HG02973 (cell line): Measurements from ENCODE around the gene POLDIP3.

Source experiments
- ATAC-seq: cut with Tn5 transposase; IDR thresholded peaks from one replicate; pipeline ENCODE4 v1.9.1; 2021; ENCODE audit warnings: moderate library complexity; ENCODE audit not compliant: unreplicated experiment

The POLDIP3 gene

DNA sequence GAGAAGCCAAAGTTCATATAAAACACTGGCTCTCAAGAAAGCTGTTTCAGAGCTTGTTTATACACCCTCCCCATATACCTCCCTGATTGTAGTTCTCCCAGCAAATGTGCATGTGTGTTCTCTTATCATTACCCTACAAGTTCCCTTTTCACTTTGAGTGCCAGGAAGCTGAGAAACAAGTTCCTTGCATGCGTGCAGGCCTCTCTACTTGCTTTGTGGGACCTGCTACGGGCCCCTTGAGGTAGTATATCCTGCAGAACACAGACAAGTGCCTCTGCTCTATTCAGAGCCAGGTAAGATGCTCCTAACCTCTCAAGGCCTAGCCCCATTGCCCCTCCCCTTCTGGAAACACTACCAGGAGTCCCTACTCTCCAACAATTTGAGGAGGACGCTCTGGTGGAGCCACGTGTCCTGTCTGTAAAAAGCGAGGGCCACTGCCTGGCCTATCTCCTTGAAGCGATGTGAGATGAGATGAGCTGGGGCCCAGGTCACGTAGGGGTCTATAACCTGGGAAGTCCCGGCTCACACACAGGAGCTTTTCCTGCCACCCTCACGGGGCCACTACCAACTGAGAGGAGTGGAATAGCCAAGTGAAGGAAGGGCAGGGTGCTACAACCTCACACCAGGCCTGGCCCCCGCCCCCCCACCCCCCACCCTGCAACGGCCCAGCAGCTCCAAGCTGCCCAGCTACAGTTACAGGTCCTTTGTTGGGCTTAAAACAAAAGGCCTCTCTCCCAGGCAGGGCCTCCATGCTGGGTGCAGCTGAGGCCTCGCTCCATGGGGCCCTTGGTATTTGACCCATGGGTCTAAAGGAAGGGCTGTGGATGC is 28.3 kb upstream of the POLDIP3 start:
- no peak for ATAC-seq

GRCh38 chr22:42641801-42642413 is 27.2 kb upstream of the POLDIP3 start:
- no peak for ATAC-seq

GRCh38 chr22:42639541-42640241 is 25.0 kb upstream of the POLDIP3 start:
- ATAC-seq: no peak

DNA sequence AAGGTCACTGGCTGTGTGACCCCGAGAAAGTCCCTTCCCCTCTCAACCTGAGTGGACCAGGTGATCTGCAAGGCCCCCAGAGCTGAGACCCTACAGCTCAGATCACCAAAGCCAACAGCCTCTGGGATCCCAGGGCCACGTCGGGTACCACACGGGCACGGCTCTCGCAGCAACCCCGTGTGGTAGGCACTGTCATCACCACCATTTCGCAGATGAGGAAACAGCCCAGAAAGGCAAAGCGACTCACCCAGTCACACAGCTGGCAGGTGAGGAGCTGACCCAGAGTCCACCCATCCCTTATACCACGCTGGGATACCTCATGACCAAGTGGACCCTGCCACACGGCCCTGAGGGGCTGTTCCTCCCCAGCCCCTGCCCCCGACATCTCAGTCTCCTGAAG is 22.9 kb upstream of the POLDIP3 start:
- ATAC-seq: no peak

GRCh38 chr22:42636506-42636905 is 21.8 kb upstream of the POLDIP3 start:
- ATAC-seq: no peak

DNA sequence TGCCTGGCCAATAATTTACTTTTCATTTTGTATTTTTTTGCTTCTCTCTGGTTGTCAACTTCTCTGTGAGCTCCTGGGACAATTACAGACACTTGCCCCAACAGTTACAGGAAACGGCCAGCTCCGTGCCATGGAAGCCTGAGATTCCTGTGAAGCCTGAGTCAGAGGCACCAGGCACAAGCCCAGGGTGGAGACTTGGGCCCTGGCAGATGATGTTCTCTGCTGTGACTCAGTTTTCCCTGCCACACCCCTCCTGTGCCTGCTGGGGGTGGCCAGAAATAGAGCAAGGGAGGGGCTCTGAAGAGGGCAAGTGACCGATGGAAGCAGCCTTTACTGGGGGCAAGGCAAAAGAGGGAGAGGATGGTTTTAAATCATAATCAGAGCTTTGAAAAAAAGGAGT is 20.8 kb upstream of the POLDIP3 start:
- no peak for ATAC-seq

GRCh38 chr22:42633013-42633412 is 18.3 kb upstream of the POLDIP3 start:
- no peak for ATAC-seq

DNA sequence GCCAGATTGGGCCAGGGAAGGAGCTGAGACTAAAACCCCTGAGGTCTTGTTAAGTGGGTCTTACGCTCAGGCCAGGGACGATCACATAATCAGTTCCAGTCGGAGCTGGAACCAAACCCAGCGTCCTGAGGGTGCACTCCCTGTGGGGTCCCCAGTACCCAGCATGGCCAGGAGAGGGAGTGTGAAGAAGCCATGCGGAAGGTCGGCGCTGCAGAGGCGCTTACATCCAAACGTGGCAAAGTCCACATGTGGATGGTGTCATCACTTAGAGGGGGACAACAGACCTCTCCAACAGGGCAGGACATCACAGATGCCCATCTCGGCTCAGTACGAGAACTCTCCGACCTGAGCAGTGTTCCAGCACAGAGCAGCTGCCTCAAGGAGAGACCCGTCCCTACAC is 17.4 kb upstream of the POLDIP3 start:
- ATAC-seq: no peak

- ATAC-seq: no peak
Measured at GRCh38 chr22:42630901-42631602, 16.4 kb upstream of the POLDIP3 start.

GRCh38 chr22:42630211-42630610 is 15.5 kb upstream of the POLDIP3 start:
- no peak for ATAC-seq

GRCh38 chr22:42627981-42628380 is 13.3 kb upstream of the POLDIP3 start:
- no peak for ATAC-seq

DNA sequence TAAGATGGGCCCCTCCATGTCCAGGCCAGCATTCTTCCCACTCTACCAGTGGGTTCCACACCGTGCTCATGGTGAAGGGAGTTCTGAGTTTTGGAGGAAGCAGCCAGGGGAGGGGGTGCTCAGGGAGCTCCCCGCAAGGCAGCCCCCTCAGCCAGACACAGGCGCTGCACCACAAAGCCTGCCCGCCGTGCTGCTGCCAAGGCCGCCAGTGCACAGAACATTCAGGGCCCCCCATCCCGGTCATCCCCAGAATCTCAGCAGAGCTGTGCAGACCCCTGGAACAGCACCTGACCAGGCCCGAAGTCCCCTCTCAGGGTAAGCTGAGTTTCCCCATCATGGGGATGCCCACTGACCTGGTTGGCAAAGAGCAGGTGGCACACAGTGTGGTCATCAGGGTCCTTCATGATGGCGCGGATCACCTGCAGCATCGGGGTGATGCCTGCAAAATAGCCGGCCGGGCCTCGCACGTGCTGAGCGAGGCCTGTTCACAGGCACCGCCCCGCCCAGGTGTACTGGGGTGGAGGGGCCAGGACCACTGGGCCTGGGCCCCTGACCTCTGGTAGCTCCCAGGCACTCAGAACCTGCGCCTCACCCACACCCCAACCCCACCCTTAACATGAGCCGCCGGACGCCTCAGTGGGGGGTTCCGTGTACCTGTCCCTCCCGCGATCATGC is 12.4 kb upstream of the POLDIP3 start:
- no peak for ATAC-seq

DNA sequence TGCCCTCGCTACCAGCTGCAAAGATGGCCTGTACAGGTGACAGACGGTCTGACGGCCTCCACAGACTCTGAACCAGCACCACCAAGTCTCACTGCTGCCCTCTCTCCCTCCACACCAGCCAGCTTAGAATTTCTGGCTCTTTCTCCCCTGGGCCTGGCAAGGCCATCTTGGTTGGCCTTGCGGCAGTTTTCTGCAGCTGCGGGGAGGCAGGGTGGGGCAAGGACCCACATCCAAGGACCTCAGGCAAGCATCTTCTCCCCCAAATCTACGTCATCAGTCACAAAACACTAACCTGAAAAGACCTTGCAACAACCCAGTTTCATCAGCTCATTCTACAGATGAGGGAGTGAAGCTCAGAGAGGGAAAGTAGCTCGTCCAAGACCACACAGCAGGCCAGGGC is 11.7 kb upstream of the POLDIP3 start:
- no peak for ATAC-seq

DNA sequence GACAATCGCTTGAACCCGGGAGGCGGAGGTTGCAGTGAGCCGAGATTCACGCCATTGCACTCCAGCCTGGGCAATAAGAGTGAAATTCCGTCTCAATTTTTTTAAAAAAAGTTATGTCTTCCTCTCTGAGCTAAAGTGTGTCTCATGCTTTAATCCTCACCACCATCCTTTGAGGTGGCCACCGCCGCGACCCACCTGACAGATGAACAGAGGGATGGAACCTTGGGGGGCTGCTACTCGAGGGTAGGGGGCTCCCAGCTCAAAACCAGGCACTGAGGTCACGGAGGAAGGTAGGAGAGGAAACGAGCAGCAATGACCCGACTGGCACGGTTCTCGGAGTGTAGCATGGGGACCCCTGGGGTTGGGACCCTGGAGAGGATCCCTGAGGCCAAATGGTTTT is 10.7 kb upstream of the POLDIP3 start:
- no peak for ATAC-seq

GRCh38 chr22:42624551-42625106 is 9.9 kb upstream of the POLDIP3 start:
- no peak for ATAC-seq

DNA sequence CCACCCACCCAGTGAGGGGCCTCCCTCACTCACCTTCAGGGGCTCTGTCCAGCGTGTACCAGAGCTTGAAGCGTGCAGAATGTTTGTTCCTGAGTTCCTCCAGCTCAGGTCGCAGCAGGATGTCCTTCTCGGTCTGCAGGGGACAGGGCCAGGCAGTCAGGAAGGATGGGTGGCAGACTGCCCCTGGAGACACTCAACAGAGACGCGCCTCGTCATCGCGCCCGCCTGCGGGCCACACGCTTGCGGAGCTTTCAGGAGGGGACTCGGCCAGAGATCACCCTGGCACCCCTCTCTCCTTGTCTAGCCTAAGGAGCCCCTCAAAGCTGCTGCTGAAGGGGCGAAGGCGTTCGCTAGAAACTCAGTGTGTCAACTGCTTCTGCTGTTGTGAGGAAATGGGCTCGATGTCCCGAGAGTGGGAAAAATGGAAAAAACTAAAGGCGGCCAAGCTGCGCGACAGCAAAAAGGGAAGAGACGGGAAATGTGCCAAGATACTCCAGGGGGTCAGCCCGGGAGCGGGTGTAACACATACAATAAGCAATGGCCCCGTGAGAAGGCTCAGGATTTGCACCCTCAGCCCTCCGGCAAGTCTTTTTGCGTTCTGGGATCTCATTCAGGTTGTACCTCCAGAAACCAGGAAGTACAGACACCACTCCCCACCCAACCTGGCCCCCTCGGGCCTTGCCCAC is 9.2 kb upstream of the POLDIP3 start:
- ATAC-seq: no peak

GRCh38 chr22:42623301-42623751 is 8.6 kb upstream of the POLDIP3 start:
- ATAC-seq: no peak

GRCh38 chr22:42622061-42622710 is 7.5 kb upstream of the POLDIP3 start:
- no peak for ATAC-seq

DNA sequence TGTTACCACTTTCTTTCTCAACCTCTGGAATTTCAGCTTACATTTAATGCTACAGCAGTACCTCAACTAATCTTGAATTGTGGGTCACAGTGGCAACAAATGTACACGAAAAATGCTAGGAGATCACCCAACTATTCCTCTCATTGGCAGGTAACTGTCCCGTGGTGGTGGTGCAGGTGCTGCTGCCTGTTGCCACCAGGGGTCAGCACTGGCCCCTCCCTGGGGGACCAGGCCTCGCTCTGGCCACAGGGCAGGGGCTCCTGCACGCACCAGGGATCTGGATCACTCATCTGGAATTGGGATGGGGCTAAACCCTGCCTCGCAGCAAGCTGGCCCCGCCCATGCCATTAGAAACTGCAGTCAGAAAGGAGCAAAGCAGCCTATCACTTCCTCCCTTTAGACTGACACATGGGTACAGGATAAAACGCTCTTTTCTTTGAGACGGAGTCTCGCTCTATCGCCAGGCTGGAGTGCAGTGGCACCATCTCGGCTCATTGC is 6.9 kb upstream of the POLDIP3 start:
- ATAC-seq: no peak
